GM19468 (cell line): ENCODE results near the gene FOXL3.

Experiments used
- ATAC-seq: cut with Tn5 transposase; IDR thresholded peaks from one replicate; pipeline ENCODE4 v1.9.1; 2021; ENCODE audit warnings: mild to moderate bottlenecking, moderate library complexity, moderate number of reproducible peaks; ENCODE audit not compliant: unreplicated experiment; ENCODE audit errors: extremely low read depth

The FOXL3 gene

DNA sequence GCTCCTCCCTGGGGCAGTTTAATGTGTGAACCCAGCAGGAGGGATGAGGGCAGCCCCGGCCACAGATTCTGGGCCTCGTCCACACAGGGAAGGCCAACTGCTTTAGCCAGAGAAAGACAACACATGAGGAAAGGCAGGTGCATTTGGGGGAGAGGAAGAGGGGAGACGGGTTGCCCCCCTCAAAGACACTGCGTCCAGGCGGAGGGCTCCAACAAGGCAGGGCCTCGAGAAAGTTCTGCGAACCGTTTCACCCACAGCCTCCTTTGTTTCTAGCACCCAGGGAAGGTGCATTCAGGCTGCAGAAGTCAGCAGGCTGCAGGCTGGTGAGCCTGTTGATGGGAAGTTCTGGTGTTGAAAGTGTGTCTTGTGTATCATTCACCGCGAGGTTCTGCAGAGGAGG, 10.1 kb downstream of the FOXL3 start:
- no peak for ATAC-seq

DNA sequence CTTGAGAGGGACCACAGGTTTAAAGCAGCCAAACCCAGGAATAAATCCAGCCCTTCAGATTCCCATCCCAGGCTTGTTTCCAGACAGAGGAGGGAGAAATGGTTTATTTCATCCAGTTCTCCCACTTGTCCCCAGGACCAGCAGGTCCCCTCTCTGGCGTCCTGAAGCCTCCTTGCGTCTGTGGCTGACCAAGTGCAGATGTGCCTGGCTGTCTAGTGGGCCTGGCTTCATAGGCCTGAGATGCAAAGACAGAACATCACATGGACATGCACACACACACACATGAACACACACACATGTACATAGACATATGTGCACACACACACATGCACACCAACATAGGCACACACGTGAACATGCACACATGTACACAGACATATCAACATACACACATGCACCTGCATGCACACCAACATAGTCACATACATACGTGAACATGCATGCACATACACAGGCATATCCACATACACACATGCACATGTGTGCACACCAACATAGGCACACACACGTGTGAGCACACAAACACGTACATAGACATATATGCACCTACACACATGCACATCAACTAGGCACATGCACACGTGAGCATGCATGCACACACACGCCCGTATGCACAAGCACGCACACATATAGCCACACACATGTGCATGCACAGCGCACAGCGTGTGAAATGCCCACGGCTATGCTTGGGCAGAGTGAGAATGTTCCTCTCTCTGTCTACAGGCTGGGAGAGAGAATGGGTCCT, 10.7 kb downstream of the FOXL3 start:
- no peak for ATAC-seq

DNA sequence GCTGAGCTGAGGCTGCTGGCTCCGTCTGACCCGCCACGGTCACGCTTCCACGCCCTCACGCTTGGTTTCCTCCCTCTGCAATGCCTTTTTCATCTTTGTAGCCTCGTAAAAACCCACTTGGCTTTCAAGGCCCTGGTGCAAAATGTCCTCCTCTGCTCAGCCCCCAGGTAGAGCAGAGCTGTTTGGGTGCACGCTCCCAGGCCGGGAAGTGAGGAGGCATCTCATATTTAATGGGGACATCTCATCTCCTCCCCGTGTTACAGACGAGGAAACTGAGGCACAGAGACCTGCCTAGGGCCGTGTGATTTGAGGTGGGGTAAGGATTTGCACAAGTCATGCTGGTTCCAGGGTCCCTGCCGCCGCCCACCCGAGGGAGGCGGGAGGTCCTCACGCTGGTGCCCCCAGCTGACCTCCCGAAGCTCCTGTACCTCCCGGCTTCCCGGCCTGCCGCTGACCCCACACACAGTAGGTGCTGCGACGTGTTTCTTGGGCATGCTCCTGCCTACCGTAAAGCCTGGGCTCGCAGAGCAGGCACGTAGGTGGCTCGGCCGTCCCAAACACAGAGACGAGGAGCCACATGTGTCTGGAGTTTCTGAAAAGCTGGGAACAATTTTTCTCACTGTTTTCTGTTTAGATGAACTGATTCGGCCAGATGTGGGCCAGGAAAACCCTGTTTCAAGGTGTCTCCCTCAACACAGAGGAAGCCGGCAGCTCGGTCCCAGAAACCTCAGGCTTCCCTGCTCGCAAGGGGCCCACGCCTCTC, 11.5 kb downstream of the FOXL3 start:
- ATAC-seq = no peak

- ATAC-seq = no peak
Measured at GRCh38 chr7:302054-302992, 12.4 kb downstream of the FOXL3 start.

GRCh38 chr7:303425-303824, 13.5 kb downstream of the FOXL3 start:
- no peak for ATAC-seq

GRCh38 chr7:303884-304573, 14.1 kb downstream of the FOXL3 start:
- ATAC-seq = no peak

- no peak for ATAC-seq
Measured at GRCh38 chr7:304574-305409, 14.8 kb downstream of the FOXL3 start.

GRCh38 chr7:305410-306151, 15.6 kb downstream of the FOXL3 start:
- ATAC-seq = no peak

GRCh38 chr7:307970-308369, 18.0 kb downstream of the FOXL3 start:
- no peak for ATAC-seq

- no peak for ATAC-seq
Measured at GRCh38 chr7:309586-310228, 19.7 kb downstream of the FOXL3 start.

GRCh38 chr7:311131-311680, 21.2 kb downstream of the FOXL3 start:
- no peak for ATAC-seq

DNA sequence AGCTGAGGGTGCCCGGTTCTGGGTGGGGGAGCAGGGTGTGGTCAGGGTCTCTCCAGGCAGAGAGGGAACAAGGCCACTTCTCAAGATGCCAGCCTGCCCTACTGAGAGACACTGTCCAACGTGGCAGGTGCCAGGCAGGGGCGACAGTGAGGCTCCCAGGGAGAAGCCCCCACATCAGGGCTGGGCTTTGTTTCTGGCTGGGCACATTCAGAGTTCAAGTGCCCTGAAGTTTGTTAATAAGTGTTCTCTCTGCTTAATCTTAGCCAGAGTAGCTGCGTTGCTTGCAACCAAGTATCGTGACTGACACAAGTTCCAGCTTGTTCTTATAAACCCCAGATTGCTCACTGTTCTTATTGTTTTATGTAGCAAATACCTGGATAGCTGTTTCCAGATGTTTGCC, 21.8 kb downstream of the FOXL3 start:
- ATAC-seq = no peak

DNA sequence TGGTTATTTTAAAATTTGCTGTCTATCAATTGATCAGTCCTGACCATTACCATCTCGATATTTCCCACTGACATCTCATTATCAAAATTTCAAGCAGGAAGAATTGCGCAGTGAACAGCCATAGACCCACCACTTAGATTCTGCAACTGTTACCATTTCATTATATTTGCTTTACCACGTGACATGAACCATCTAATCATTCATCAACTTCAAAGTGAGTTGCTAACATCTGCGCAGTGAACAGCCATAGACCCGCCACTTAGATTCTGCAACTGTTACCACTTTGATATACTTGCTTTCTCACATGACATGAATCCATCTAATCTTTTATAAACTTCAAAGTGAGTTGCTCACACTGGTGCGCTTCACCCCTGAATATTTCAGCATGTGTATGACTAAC, 22.5 kb downstream of the FOXL3 start:
- ATAC-seq = no peak

DNA sequence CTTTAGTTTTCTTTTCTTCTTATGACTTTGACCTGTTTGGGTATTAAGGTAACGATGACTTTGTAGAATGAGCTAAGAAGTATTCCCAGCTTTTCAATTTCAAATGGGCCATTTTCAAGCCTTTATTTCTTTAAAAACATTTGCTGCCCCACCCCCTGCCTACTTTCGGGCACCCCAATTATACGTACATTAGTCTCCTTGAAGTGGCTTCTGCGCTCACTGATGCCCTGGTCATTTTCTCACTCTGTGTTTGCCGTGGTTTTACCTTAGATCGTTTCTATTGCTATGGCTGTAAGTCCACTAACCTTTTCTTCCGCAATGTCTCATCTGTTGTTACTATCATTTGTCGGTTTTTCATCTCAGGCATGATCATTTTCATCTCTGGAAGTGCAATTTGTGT, 24.9 kb downstream of the FOXL3 start:
- no peak for ATAC-seq

DNA sequence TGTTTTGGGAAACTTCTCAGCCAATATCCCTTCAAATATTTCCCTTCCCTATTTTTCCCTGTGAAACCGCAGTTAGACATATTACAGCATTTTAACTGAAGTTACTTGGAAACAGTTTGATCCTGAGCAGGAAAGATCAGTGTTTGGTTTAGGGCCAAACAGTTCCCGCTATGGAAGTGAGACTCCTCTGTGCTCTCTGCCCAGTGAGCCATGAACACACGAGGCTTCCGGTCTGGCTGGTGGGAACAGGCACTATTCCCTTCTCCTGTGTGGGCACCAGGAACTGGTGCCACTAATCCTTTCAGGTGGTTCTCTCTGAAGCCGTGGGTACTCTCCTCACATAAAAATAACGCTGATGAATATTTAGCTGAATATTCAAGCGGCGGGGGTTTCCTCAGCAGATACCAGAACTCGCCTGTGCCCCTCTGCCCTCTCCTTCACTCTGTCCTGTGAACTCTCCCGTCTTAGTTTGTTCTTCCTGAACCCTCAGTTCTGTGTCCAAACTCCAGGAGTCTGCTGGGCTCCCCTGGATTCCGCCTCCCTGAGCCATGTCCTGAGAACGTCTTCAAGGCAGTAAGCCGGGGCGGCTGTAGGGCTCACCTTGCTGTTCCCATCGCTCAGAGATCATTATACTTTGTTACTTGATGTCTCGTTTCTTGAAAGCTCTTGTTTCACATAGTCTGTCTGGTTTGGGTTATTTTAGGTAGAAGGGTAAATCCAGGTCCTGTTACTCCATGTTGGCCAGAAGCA, 25.7 kb downstream of the FOXL3 start:
- no peak for ATAC-seq

DNA sequence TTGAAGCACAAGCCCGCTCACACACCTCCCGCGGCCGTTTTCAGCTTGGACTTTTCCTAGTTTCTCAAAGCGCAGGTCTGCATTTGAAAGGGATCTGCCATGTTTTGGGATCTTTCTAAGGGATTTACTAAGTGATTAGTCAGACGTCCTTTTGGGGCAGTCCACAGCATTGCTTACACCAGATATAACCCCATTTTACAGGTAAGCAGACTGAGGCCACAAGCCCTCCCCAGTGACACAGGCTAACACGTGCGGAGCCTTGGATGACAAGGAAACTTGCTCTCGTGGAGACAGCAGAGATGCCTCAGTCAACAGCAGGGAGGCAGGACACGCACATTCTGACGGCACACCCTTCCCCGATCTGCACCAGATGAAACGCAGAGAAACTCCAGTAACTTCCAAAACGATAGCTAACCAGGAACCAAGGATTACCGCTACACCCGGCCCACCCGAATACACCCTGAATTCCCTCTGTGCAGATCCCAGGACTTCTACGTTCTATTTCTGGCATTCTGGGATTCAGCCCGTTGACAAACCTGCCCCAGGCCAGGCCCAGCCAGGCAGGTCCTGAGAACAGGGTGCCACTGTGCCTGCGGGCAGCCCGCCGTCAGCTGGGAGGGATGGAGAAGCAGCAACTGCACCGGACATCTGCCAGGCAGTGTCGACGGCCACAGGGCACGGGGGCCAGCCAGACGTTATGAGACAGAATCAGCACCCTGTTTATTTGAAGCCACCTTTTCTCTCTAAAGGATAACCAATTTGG, 27.9 kb downstream of the FOXL3 start:
- ATAC-seq = no peak
